GM18526 (cell line): ENCODE measurements around the gene GPR39.

Source experiments
- POLR2A ChIP-seq: IDR thresholded peaks from 3 replicates; pipeline ENCODE4 v1.6.1; 2011; ENCODE audit not compliant: insufficient read length; ENCODE audit errors: extremely low read depth

Gene GPR39

GRCh38 chr2:132422736-132423135 is 6.1 kb downstream of the GPR39 start:
- no peak for TF ChIP-seq POLR2A

- TF ChIP-seq POLR2A = no peak
These were observed 8.0 kb downstream of the GPR39 start for GRCh38 chr2:132424526-132425121.

GRCh38 chr2:132426033-132426432 is 9.4 kb downstream of the GPR39 start:
- TF ChIP-seq POLR2A = no peak

- TF ChIP-seq POLR2A = no peak
These were observed 10.1 kb downstream of the GPR39 start for GRCh38 chr2:132426656-132427055.

GRCh38 chr2:132429351-132429750 is 12.7 kb downstream of the GPR39 start:
- TF ChIP-seq POLR2A = no peak

GRCh38 chr2:132429941-132430573 is 13.5 kb downstream of the GPR39 start:
- TF ChIP-seq POLR2A = no peak

- TF ChIP-seq POLR2A = no peak
These were observed 14.3 kb downstream of the GPR39 start for GRCh38 chr2:132430895-132431294.

- no peak for TF ChIP-seq POLR2A
These were observed 21.5 kb downstream of the GPR39 start for GRCh38 chr2:132437852-132438669.

GRCh38 chr2:132438691-132439090 is 22.1 kb downstream of the GPR39 start:
- TF ChIP-seq POLR2A = no peak

GRCh38 chr2:132439703-132440398 is 23.2 kb downstream of the GPR39 start:
- TF ChIP-seq POLR2A = no peak

- no peak for TF ChIP-seq POLR2A
These were observed 24.4 kb downstream of the GPR39 start for GRCh38 chr2:132441051-132441450.

GRCh38 chr2:132442278-132442677 is 25.7 kb downstream of the GPR39 start:
- no peak for TF ChIP-seq POLR2A

- TF ChIP-seq POLR2A = no peak
These were observed 26.5 kb downstream of the GPR39 start for GRCh38 chr2:132443106-132443505.

- no peak for TF ChIP-seq POLR2A
These were observed 29.8 kb downstream of the GPR39 start for GRCh38 chr2:132446444-132446843.

- no peak for TF ChIP-seq POLR2A
These were observed 31.7 kb downstream of the GPR39 start for GRCh38 chr2:132448331-132448730.

- no peak for TF ChIP-seq POLR2A
These were observed 32.2 kb downstream of the GPR39 start for GRCh38 chr2:132448771-132449170.

- TF ChIP-seq POLR2A = no peak
These were observed 33.3 kb downstream of the GPR39 start for GRCh38 chr2:132449868-132450267.
